ENCODE measurements around the gene CRY1. TPM values are rescaled to one million over a fixed set of nuclear protein-coding genes. Genes with fewer than 3 reads are reported as not detected.

CRY1 gene
- 36.5 and 55.1 TPM in 2 replicates for total RNA-seq
- polyA plus RNA-seq, result 23.3 and 31.9 TPM in 2 replicates

DNA sequence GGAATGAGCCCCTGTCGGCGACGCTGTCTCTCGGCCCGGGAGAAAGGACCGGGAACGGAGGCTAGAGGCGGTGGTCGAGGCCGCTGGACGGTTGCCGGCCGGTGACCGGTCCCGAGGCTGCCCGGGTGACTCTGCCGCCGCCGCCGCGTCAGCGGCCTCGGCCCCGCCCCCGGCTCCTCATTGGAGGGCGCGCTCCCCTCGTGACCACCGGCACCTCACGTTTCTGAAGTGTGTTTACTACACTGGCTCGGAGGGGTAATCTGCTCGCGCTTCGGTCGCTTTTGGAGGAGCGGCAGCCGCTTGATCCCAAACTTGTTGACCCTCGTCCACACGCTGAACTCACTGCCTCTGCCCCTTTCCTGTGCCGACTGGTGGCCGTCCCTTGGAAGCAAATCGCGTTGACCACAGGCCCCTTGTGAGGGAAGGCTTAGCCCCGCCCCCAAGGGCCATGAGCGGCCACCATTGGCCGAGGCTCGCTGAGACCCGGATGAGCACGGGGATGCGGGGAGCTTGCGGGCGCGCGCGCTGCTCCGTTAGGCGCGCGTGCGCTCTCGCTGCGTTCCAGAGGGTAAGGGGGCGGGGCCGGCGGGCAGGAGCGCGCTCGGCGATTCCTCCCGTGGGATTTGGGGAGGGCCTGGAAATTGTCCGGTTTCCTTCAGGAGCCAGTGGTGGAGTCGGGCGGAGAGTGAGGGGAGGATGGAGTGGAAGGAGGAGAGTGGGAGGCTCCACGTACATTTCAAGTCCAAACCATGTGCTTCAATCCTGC lies at the start of gene CRY1:
Gene CRY1, minus strand, starts transcription at position 133 of the 766 bp plus-strand sequence. CDS start 588 bp downstream, outside the sequence.
- H3K4me3 ChIP-seq, result peak within 1 kb of the TSS; percentile 84
- no peaks in the 10 kb centered on the region for H3K27me3 ChIP-seq
- H3K27ac ChIP-seq, result peak within 1 kb of the TSS; percentile 99
- TF ChIP-seq CTCF (IDR thresholded peaks at IDR 0.05; ENCODE audit: low read depth, low read length), result no peak
- H3K9me3 ChIP-seq (ENCODE audit: low read depth), result no peaks in the 10 kb centered on the region
- DNase-seq (ENCODE audit: low read depth in 1 of 2, low spot score in 1 of 2), result peak; percentile 98
- H3K4me1 ChIP-seq (ENCODE audit: low read depth), result peaks cover 6% of the 10 kb centered on the region
- H3K36me3 ChIP-seq, result no peaks in the 10 kb centered on the region

GRCh38 chr12:107139787-107140186 lies 46.4 kb upstream of the CRY1 start:
- H3K27me3 ChIP-seq, result no peaks in the 10 kb centered on the region
- no peaks in the 10 kb centered on the region for H3K9me3 ChIP-seq (ENCODE audit: low read depth)
- no peak for DNase-seq (ENCODE audit: low read depth in 1 of 2, low spot score in 1 of 2)
- TF ChIP-seq CTCF (IDR thresholded peaks at IDR 0.05; ENCODE audit: low read depth, low read length), result no peak
- H3K36me3 ChIP-seq, result no peaks in the 10 kb centered on the region
- no peak overlapping the region for H3K27ac ChIP-seq
- no peaks in the 10 kb centered on the region for H3K4me1 ChIP-seq (ENCODE audit: low read depth)
- H3K4me3 ChIP-seq, result no peak overlapping the region

DNA sequence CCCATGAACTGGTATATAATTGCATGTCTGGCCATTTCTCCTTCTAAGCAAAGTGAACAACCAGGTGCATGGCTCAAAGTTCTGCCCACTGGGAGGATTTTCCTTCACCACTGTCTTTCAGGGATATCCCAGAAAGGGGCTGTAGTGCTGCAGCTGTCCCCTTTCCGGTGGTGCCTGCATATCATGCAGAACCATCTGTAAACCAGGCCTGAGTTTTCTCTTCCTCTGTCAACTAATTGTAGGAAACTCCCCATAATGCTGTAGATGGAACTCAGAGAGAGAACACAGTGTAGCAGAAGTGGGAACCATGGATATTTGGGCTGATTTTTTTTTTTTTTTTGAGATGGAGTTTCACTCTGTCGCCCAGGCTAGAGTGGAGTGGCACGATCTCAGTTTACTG lies 45.6 kb upstream of the CRY1 start:
- Histone ChIP-seq H3K36me3 (no peaks in the 10 kb centered on the region), H3K27ac (no peak overlapping the region), H3K4me1 (ENCODE audit: low read depth) (no peaks in the 10 kb centered on the region), H3K4me3 (no peak overlapping the region), H3K9me3 (ENCODE audit: low read depth) (no peaks in the 10 kb centered on the region), H3K27me3 (no peaks in the 10 kb centered on the region)
- TF ChIP-seq CTCF (IDR thresholded peaks at IDR 0.05; ENCODE audit: low read depth, low read length), result no peak
- no peak for DNase-seq (ENCODE audit: low read depth in 1 of 2, low spot score in 1 of 2)

DNA sequence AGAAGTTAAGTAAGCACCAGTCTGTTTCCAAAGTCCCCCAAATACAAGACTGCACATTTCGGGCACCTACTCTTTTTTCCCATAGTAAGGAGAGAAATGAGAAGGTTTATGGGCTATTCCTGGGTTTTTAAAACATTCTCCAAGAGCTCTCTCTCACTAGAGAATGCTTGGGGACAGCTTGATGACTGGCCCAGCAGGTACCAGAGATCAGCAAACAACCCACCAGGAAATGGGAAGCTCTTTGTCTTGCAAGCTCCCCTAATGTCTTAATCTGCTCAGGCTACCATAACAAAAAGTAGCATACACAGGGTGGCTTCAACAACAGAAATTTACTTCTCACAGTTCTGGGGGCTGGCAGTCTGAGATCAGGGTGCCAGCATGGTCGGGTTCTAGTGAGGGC lies 41.8 kb upstream of the CRY1 start:
- no peak overlapping the region for H3K4me3 ChIP-seq
- no peak for DNase-seq (ENCODE audit: low read depth in 1 of 2, low spot score in 1 of 2)
- no peak for TF ChIP-seq CTCF (IDR thresholded peaks at IDR 0.05; ENCODE audit: low read depth, low read length)
- H3K4me1 ChIP-seq (ENCODE audit: low read depth), result peaks cover 4% of the 10 kb centered on the region
- no peaks in the 10 kb centered on the region for H3K27me3 ChIP-seq
- no peaks in the 10 kb centered on the region for H3K9me3 ChIP-seq (ENCODE audit: low read depth)
- H3K36me3 ChIP-seq, result no peaks in the 10 kb centered on the region
- no peak overlapping the region for H3K27ac ChIP-seq

- peak in 1 of 2 donors; percentile 2 for DNase-seq (ENCODE audit: low read depth in 1 of 2, low spot score in 1 of 2)
- Histone ChIP-seq H3K36me3 (no peaks in the 10 kb centered on the region), H3K4me1 (ENCODE audit: low read depth) (peaks cover 4% of the 10 kb centered on the region), H3K27me3 (no peaks in the 10 kb centered on the region), H3K9me3 (ENCODE audit: low read depth) (no peaks in the 10 kb centered on the region), H3K27ac (no peak overlapping the region), H3K4me3 (no peak overlapping the region)
- TF ChIP-seq CTCF (IDR thresholded peaks at IDR 0.05; ENCODE audit: low read depth, low read length), result peak; percentile 18
These were observed 41.2 kb upstream of the CRY1 start for GRCh38 chr12:107134558-107134957.
